ENCODE results near the gene PRDM11. TPM values are rescaled to one million over a fixed set of nuclear protein-coding genes. Genes with fewer than 3 reads are reported as not detected.

PRDM11 gene
- polyA plus RNA-seq, 1 experiment = 2.6 TPM

DNA sequence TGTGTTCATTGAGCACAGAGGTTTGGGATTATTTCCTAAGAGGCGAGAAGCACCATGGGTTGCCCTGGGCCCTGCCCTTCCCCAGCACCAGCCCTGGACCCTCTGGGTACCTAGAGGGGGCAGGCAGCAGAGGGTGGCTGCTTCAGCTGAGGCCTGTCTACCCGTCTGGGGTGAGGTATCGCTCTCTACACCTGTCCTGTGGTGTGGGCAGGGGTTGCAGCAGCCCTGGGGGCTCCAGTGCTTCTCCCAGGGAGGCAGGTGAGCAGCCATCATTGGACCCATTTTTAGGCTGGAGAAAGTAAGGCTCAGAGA lies 15.6 kb downstream of the PRDM11 start:
- POLR2A ChIA-PET = no interaction called here
- TF ChIP-seq, protein P1, sequence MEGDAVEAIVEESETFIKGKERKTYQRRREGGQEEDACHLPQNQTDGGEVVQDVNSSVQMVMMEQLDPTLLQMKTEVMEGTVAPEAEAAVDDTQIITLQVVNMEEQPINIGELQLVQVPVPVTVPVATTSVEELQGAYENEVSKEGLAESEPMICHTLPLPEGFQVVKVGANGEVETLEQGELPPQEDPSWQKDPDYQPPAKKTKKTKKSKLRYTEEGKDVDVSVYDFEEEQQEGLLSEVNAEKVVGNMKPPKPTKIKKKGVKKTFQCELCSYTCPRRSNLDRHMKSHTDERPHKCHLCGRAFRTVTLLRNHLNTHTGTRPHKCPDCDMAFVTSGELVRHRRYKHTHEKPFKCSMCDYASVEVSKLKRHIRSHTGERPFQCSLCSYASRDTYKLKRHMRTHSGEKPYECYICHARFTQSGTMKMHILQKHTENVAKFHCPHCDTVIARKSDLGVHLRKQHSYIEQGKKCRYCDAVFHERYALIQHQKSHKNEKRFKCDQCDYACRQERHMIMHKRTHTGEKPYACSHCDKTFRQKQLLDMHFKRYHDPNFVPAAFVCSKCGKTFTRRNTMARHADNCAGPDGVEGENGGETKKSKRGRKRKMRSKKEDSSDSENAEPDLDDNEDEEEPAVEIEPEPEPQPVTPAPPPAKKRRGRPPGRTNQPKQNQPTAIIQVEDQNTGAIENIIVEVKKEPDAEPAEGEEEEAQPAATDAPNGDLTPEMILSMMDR (IDR thresholded peaks at IDR 0.05; ENCODE audit: low read depth, low read length) = no peak
- CTCF ChIA-PET = no interaction called here
- H3K4me3 ChIP-seq (ENCODE audit: low read depth, low read length) = no peak overlapping the region
- H3K9me3 ChIP-seq (ENCODE audit: control insufficient read depth, insufficient read depth, low read length) = no peaks in the 10 kb centered on the region; the same call in 1 of the 2 replicates
- no peaks in the 10 kb centered on the region for H3K27me3 ChIP-seq (ENCODE audit: control insufficient read depth, insufficient read depth, low read length)
- H3K27ac ChIP-seq (ENCODE audit: low read depth, low read length) = no peak overlapping the region
- DNase-seq (ENCODE audit: low read depth, low spot score) = no peak

DNA sequence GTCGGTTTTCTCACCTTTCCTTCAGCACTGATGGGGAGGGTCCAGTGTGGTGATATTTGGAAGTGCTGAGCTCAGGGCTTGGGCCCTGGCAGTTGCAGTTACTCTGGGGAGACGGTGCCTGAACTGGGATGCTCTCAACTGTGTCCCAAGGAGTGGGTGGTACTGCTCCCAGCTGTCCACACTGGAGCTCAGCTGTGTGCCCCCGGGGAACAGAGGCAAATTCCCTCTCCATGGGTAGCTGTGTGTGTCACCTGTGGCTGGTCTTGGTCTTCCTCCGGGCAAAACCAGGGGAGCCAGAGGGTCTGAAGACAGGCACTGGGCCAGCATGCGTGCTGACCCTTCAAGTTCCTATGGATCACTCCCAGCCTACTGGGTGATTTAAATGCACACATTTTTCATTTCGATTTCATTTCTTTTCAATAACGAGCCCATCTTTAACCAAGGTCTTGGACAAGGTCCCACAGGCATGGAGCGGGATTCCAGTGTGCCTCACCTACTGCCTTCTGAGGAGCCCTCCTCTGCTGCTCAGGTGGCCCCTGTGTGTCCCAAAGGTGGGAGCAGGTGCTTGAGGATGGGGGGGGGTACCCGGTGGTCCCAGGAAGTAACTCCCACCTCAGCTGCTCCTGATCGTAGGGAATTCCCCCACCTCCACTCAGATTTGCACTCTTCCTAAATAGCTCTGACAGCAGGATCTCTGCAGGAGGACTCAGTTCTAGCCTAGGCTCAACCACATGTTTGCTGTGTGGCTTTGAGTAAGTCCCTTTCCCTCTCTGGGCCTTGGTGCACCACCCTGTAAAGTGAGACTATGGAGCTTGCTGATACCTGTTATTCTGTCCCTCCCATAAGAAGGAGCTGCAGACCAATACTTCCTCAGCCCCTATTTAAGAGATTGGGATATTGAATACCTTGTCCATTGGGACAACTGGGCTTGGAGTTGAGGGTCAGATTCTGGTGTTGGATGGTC lies 16.8 kb downstream of the PRDM11 start:
- Histone ChIP-seq H3K27ac (ENCODE audit: low read depth, low read length) (no peak overlapping the region), H3K4me3 (ENCODE audit: low read depth, low read length) (no peak overlapping the region), H3K27me3 (ENCODE audit: control insufficient read depth, insufficient read depth, low read length) (no peaks in the 10 kb centered on the region), H3K9me3 (ENCODE audit: control insufficient read depth, insufficient read depth, low read length) (no peaks in the 10 kb centered on the region; the same call in 1 of the 2 replicates)
- CTCF ChIA-PET = no interaction called here
- DNase-seq (ENCODE audit: low read depth, low spot score) = no peak
- POLR2A ChIA-PET = no interaction called here
- TF ChIP-seq, protein P1 (IDR thresholded peaks at IDR 0.05; ENCODE audit: low read depth, low read length) = no peak

DNA sequence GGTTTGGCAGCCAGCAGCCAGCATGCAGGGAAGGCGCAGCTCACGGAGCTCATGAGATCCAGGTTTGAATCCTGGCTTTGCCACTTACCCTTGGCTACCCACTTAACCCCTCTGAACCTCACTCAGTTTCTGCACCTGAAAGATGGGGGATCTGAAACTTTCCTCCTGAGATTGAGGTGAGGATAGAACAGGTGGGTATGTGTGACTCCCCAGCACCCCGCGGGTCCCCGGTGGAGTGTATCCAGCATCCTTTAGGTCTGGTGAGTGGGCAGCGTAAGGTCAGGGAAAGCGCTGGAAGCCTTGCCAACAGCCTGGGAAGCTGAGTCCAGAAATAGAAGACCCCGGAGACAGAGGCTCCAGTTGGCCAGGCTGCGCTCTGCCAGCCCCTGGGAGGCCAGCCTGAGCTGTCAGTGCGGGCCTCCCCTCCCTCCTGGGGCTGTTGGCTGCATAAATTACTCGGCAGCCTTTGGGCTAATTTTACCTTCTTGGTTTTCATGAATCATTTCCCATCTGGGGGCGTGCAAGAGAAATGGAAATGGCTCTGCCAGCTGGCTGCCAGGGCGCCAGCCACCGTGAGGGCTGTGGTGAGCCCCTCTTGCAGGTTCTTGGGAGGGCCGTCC lies 17.6 kb downstream of the PRDM11 start:
- Histone ChIP-seq H3K27me3 (ENCODE audit: control insufficient read depth, insufficient read depth, low read length) (no peaks in the 10 kb centered on the region), H3K4me3 (ENCODE audit: low read depth, low read length) (no peak overlapping the region), H3K9me3 (ENCODE audit: control insufficient read depth, insufficient read depth, low read length) (no peaks in the 10 kb centered on the region; the same call in 1 of the 2 replicates), H3K27ac (ENCODE audit: low read depth, low read length) (no peak overlapping the region)
- no peak for DNase-seq (ENCODE audit: low read depth, low spot score)
- CTCF ChIA-PET = no interaction called here
- TF ChIP-seq, protein P1 (IDR thresholded peaks at IDR 0.05; ENCODE audit: low read depth, low read length) = no peak
- POLR2A ChIA-PET = no interaction called here

GRCh38 chr11:45165386-45165785 lies 18.9 kb downstream of the PRDM11 start:
- Histone ChIP-seq H3K27ac (ENCODE audit: low read depth, low read length) (no peak overlapping the region), H3K9me3 (ENCODE audit: control insufficient read depth, insufficient read depth, low read length) (no peaks in the 10 kb centered on the region; the same call in 1 of the 2 replicates), H3K27me3 (ENCODE audit: control insufficient read depth, insufficient read depth, low read length) (no peaks in the 10 kb centered on the region), H3K4me3 (ENCODE audit: low read depth, low read length) (no peak overlapping the region)
- no peak for DNase-seq (ENCODE audit: low read depth, low spot score)
- TF ChIP-seq, protein P1 (IDR thresholded peaks at IDR 0.05; ENCODE audit: low read depth, low read length) = no peak
- ChIA-PET POLR2A (no interaction called here), CTCF (no interaction called here)
